GM12864 (cell line): ENCODE results near the gene DHX15.
"Not testable (repeated sequence)": the region's sequence is repeated elsewhere in the genome, so short reads cannot be mapped to it uniquely, and the experiment has no call there.

Experiments used
- DNase-seq: peaks from one replicate; pipeline ENCODE4 v3.0.0-alpha.2; 2011; ENCODE audit warnings: low read depth
- H3K4me3 ChIP-seq: 2 replicates; pipeline ENCODE4 v1.5.1; 2011; ENCODE audit warnings: mild to moderate bottlenecking, low read depth, low read length, control low read depth
- TF ChIP-seq, protein P1 (sequence below): IDR thresholded peaks from 2 replicates; pipeline ENCODE4 v1.5.1; 2011; ENCODE audit warnings: low read depth, mild to moderate bottlenecking, moderate library complexity, low read length, control low read depth, inconsistent platforms; ENCODE audit errors: missing control alignments

Gene DHX15

DNA sequence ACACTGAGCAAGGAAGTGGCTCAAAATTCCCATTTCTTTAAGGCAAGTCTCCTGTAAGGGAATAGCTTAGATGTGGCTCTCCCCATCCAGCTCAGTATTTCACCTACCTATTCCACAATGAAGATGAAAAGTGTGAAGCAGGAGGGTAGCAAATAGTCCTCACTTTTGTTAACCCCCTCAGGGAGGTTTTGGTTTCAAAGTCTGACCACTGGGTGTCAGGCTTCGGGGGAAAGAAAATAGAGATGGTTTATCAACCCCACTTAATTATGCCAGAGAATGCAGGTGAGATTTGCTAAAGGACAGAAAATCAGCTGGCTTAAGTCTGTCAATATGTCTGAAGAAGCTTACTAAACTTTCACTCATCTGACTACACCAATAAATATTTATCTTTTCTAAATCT lies 69.5 kb downstream of the DHX15 start:
- DNase-seq = no peak
- H3K4me3 ChIP-seq = no peak overlapping the region
- TF ChIP-seq, protein P1, sequence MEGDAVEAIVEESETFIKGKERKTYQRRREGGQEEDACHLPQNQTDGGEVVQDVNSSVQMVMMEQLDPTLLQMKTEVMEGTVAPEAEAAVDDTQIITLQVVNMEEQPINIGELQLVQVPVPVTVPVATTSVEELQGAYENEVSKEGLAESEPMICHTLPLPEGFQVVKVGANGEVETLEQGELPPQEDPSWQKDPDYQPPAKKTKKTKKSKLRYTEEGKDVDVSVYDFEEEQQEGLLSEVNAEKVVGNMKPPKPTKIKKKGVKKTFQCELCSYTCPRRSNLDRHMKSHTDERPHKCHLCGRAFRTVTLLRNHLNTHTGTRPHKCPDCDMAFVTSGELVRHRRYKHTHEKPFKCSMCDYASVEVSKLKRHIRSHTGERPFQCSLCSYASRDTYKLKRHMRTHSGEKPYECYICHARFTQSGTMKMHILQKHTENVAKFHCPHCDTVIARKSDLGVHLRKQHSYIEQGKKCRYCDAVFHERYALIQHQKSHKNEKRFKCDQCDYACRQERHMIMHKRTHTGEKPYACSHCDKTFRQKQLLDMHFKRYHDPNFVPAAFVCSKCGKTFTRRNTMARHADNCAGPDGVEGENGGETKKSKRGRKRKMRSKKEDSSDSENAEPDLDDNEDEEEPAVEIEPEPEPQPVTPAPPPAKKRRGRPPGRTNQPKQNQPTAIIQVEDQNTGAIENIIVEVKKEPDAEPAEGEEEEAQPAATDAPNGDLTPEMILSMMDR = peak; percentile 23

DNA sequence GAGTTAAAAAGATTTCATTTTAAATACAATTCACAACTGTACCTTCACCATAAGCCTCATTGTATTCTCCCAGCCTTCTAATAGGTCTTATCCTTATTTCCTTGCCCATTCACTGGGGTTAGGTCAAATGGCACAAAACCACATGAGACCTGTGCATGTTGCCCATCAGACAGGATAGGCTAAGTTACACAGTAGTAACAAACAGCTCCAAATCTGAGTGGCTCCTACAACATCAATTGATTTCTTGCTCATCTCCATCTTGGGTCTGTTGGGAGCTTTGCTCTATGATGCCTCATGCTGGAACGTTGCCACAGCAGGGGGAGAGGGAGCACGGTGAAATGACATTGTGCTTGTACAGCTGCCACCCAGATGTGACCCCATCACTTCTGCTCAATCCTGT lies 70.6 kb downstream of the DHX15 start:
- TF ChIP-seq, protein P1 = no peak
- no peak for DNase-seq
- no peak overlapping the region for H3K4me3 ChIP-seq

DNA sequence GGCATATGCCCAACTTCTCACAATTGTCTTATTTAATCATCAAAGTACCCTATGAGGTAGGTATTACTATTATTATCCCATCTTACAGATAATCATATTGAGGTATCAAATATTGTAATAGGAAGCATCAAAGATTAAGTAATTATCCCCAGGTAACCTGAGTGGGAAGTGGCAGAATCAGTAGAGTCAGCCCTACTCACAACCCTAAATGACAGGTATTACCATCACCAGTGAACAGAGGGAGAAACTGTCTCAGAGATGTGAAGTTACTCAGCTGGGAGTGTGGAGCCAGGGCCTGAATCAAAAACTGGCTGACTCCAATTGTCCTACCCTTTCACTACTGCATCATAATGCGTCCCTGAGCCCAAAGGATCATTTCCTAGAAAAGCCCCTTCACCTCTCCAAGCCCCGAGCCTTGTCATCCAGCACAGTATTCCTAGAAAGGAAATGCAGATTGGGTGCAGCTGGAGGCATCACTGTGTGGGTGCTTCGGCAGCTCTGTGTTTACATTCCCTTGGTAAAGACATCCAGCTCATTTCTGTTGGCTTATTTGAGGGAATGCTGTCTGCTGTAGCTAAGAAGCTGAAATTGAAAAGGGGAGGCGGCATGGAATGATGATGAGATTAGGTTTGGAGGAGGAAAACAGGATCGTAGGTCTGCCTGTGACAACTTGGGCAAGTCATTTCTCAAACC lies 72.8 kb downstream of the DHX15 start:
- TF ChIP-seq, protein P1 = no peak
- H3K4me3 ChIP-seq = no peak overlapping the region
- no peak for DNase-seq

DNA sequence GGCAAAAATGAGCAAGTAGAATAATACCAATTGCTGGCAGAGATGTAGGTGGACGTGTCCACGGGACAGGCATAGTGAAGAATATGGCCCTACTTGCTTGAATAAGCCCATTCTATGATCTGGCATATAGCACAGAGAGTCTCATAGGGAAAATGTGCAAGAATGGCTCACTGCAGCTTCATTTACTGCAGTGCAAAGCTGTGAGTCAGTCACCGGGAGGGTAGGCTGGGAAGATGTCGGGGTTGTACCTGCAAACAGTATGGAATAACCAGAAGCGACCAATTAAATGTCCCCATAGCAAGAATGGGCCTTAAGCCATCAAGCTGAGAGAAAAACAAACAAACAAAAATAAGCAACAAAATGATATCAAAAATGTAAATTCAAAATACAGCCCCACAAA lies 74.3 kb downstream of the DHX15 start:
- TF ChIP-seq, protein P1 = no peak
- no peak overlapping the region for H3K4me3 ChIP-seq
- DNase-seq = no peak

DNA sequence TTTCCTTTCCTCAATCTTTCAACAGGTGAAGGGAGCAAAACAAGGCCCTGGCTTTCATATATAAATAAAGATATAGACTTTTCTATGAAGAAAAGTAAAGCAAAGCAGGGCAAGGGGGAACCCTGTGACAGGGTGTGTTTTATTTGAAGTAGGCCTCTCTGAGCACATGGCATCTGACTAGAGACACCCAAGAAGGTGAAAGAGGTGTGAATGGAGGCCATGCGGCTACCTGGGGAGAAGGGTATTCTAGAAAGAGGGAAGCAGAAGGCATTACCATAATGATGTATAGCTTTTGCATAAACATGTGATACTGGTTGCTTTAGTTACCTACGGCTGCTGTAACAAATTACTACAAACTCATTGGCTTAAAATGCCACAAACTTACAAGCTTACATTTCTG lies 75.8 kb downstream of the DHX15 start:
- DNase-seq = no peak
- TF ChIP-seq, protein P1 = no peak
- no peak overlapping the region for H3K4me3 ChIP-seq

DNA sequence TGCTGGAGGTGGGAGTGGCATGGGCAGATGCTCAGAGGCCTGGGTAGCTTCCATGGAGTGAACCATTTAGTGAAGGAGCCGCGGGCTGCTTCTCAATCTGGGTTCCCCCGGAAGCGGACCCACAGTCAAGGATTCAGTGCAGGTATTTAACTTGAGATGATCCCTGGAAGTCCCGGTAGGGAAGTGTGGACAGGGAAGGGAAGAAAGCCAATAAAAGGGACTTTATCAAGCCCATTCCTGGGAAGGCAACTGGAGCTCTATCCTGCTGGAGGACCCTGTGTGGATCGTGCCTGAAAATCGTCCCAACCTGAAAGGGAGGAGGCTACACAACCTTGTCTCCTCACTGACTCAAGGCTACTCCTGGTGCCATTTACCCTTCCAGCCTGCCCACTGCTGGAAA lies 76.9 kb downstream of the DHX15 start:
- TF ChIP-seq, protein P1 = no peak
- no peak for DNase-seq
- H3K4me3 ChIP-seq = no peak overlapping the region

DNA sequence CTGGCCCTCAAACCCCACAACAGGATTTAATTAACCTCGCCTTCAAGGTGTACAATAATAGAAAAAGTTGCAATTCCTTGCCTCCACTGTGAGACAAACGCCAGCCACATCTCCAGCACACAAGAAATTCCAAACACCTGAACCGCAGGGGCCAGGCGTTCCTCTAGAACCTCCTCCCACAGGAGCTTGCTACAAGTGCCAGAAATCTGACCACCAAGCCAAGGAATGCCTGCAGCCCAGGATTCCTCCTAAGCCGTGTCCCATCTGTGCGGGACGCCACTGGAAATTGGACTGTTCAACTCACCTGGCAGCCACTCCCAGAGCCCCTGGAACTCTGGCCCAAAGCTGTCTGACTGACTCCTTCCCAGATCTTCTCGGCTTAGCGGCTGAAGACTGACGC lies 81.3 kb downstream of the DHX15 start:
- not testable (repeated sequence) for H3K4me3 ChIP-seq, DNase-seq
